ENCODE measurements around the gene CAPS2. TPM values are rescaled to one million over a fixed set of nuclear protein-coding genes. Genes with fewer than 3 reads are reported as not detected.

The CAPS2 gene
- total RNA-seq, 6 donors from 2014 or later, result 6.7 to 48.2 (median 9.0) TPM

DNA sequence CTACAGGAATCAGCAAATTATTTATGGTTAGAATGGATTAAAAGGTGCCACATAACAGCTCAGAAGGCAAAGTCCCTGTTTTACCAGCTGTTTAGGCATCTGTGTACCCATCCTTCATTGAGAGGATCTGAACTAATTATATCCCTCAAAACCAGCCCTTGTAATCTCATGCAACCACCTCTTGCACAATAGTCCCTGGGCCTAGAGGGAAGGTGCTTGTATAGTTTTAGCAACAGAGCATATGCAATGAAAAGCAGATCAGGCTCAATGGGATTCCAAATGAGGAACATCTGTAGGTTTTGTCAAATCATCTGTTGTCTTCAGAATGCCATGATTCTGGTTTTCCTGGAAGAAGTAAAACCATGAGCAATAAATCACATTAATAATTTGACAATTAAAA is 34.8 kb upstream of the CAPS2 start:
- no peak for TF ChIP-seq POLR2A (IDR thresholded peaks at IDR 0.05)
- TF ChIP-seq POLR2AphosphoS5 (IDR thresholded peaks at IDR 0.05), result no peak
- TF ChIP-seq, protein P1, sequence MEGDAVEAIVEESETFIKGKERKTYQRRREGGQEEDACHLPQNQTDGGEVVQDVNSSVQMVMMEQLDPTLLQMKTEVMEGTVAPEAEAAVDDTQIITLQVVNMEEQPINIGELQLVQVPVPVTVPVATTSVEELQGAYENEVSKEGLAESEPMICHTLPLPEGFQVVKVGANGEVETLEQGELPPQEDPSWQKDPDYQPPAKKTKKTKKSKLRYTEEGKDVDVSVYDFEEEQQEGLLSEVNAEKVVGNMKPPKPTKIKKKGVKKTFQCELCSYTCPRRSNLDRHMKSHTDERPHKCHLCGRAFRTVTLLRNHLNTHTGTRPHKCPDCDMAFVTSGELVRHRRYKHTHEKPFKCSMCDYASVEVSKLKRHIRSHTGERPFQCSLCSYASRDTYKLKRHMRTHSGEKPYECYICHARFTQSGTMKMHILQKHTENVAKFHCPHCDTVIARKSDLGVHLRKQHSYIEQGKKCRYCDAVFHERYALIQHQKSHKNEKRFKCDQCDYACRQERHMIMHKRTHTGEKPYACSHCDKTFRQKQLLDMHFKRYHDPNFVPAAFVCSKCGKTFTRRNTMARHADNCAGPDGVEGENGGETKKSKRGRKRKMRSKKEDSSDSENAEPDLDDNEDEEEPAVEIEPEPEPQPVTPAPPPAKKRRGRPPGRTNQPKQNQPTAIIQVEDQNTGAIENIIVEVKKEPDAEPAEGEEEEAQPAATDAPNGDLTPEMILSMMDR (IDR thresholded peaks at IDR 0.05), result no peak
- TF ChIP-seq EP300 (IDR thresholded peaks at IDR 0.05), result no peak
- Histone ChIP-seq H3K27ac (no peak overlapping the region), H3K36me3 (no peaks in the 10 kb centered on the region), H3K27me3 (no peaks in the 10 kb centered on the region), H3K9me3 (no peaks in the 10 kb centered on the region), H3K4me3 (no peak overlapping the region), H3K4me1 (no peaks in the 10 kb centered on the region)
- ATAC-seq (ENCODE audit: low FRiP score in 2 of 2) (no peak), DNase-seq (no peak)

DNA sequence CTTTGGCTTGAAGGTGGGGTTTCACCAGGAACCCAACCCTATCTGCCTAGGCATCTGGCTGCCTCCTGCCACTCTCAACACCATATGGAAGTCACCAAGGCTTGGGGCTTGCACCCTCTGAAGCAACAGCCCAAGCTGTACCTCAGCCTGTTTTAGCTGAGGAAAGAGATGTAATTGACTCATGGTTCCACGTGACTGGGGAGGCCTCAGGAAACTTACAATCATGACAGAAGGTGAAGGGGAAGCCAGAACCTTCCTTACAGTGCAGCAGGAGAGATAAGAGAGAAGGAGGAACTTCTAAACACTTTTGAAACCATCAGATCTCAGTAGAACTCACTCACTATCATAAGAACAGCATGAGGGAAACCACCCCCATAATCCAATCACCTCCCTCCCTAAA is 31.3 kb upstream of the CAPS2 start:
- no peak for ATAC-seq (ENCODE audit: low FRiP score in 2 of 2)
- Histone ChIP-seq H3K27me3 (no peaks in the 10 kb centered on the region), H3K36me3 (no peaks in the 10 kb centered on the region), H3K4me3 (no peak overlapping the region), H3K27ac (no peak overlapping the region), H3K4me1 (no peaks in the 10 kb centered on the region), H3K9me3 (no peaks in the 10 kb centered on the region)
- TF ChIP-seq POLR2A (IDR thresholded peaks at IDR 0.05) (no peak), POLR2AphosphoS5 (IDR thresholded peaks at IDR 0.05) (no peak), EP300 (IDR thresholded peaks at IDR 0.05) (no peak)
- 32 to 35% methylated on average over 1 of the region's 1 CpG for WGBS, 2 donors
- DNase-seq, result no peak

DNA sequence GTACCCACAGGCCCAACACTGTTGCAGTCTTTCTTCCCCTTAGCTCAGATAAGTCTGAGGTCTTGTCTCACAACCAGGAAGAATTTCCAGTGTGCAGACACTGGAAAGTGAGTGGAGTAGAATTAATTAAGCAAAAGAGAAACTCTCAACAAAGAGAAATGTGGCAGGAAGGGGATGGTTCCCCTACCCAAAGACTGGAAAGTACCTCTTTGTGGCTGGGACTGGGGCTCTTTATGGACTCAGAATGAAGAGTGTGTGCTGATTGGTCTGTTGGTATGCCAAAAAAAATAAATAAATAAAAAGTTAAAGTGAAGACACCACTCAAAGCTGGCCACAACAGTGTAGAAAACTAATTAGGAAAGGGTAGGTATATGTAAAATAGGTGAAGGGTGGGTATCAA is 30.8 kb upstream of the CAPS2 start:
- no peaks in the 10 kb centered on the region for H3K4me1 ChIP-seq
- no peaks in the 10 kb centered on the region for H3K9me3 ChIP-seq
- no peak overlapping the region for H3K27ac ChIP-seq
- no peaks in the 10 kb centered on the region for H3K27me3 ChIP-seq
- ATAC-seq (ENCODE audit: low FRiP score in 2 of 2) (no peak), DNase-seq (no peak)
- H3K36me3 ChIP-seq, result no peaks in the 10 kb centered on the region
- no peak overlapping the region for H3K4me3 ChIP-seq
- TF ChIP-seq POLR2A (IDR thresholded peaks at IDR 0.05) (no peak), POLR2AphosphoS5 (IDR thresholded peaks at IDR 0.05) (no peak), EP300 (IDR thresholded peaks at IDR 0.05) (no peak)
- TF ChIP-seq, protein P1 (IDR thresholded peaks at IDR 0.05), result no peak

DNA sequence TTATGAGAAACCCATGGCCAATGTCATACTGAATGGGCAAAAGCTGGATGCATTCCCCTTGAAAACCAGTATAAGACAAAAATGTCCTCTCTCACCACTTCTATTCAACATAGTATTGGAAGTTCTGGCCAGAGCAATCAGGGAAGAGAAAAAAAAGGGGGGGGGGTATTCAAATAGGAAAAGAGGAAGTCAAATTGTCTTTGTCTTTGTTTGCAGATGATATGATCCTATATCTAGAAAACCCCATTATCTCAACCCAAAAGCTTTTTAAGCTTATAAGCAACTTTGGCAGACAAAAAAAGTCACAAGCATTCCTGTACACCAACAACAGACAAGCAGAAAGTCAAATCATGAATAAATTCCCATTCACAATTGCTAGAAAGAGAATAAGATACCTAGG is 23.9 kb upstream of the CAPS2 start:
- ATAC-seq (ENCODE audit: low FRiP score in 2 of 2), result no peak
- TF ChIP-seq, protein P1 (IDR thresholded peaks at IDR 0.05), result no peak
- TF ChIP-seq EP300 (IDR thresholded peaks at IDR 0.05) (no peak), POLR2A (IDR thresholded peaks at IDR 0.05) (no peak), POLR2AphosphoS5 (IDR thresholded peaks at IDR 0.05) (no peak)
- Histone ChIP-seq H3K9me3 (peaks cover 0 to 4% (median 1%) of the 10 kb centered on the region in 4 donors), H3K4me3 (no peak overlapping the region), H3K27ac (no peak overlapping the region), H3K4me1 (no peaks in the 10 kb centered on the region), H3K36me3 (no peaks in the 10 kb centered on the region), H3K27me3 (no peaks in the 10 kb centered on the region)
- no peak for DNase-seq

DNA sequence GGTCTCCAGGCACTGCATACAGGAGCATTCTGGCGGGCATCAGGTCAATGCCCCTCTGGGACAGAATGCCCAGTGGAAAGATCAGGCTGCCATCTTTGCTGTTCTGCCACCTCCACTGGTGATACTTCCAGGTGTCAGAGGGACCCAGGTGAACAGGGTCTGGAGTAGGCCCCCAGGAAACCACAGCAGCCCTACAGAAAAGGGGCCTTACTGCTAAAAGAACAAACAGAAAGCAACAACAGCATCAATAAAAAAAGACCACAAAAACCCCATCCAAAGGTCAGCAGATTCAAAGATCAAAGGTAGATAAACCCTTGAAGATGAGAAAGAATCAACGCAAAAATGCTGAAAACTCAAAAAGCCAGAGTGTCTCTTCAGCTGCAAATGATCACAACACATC is 20.3 kb upstream of the CAPS2 start:
- Histone ChIP-seq H3K9me3 (peaks cover 0 to 4% (median 1%) of the 10 kb centered on the region in 4 donors), H3K27me3 (no peaks in the 10 kb centered on the region), H3K27ac (no peak overlapping the region), H3K36me3 (no peaks in the 10 kb centered on the region), H3K4me1 (no peaks in the 10 kb centered on the region), H3K4me3 (no peak overlapping the region)
- ATAC-seq (ENCODE audit: low FRiP score in 2 of 2) (peak in 1 of 2 donors; percentile 15), DNase-seq (no peak)
- no peak for TF ChIP-seq EP300 (IDR thresholded peaks at IDR 0.05)
- TF ChIP-seq POLR2A (IDR thresholded peaks at IDR 0.05), result no peak
- TF ChIP-seq, protein P1 (IDR thresholded peaks at IDR 0.05), result no peak
- TF ChIP-seq POLR2AphosphoS5 (IDR thresholded peaks at IDR 0.05), result no peak
- 89 to 95% methylated on average over 2 of the region's 2 CpGs for WGBS, 2 donors

Measured in upper lobe of left lung (tissue), 6 donors.